ENCODE measurements around the gene FBXO21.
A peak's percentile ranks its signal among the peaks of the same experiment; 100 is the strongest.

The FBXO21 gene

DNA sequence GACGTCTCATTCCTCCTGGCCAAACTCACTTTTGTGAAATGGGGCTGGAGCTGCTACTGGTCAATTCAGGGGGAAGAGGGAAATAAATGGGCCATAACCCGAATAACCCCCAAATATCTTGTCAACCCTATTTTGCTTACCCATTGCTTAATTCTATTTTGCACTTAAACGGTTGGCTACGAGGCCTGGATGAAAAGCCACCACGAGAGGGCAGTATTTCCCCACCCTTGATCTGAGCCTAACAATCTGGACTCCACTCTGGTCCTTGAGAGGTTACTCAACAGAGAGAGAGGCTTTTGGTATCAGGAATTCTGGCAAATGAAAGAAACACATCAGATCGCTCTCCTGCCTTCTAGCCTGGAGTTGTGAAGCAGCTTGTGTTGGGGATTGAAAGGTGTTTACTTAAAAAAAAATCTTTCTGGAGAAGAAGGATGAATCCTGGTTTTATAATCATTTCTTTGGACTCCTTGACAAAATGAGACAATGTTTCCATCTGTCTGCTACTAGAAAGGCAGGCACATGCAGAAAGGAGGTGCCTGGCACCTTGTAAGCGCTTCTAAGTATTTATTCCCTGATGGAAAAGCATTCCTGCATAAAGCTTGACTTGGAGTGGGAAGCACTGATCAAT, 22.4 kb upstream of the FBXO21 start:
- TF ChIP-seq CTCF (IDR thresholded peaks at IDR 0.05; ENCODE audit: low read depth, low read length): peak; percentile 96
- peak; percentile 51 for DNase-seq (ENCODE audit: extremely low read depth, low read depth)

GRCh38 chr12:117210266-117210918, 20.1 kb upstream of the FBXO21 start:
- no peak for TF ChIP-seq CTCF (IDR thresholded peaks at IDR 0.05; ENCODE audit: low read depth, low read length)
- DNase-seq (ENCODE audit: extremely low read depth, low read depth): no peak

- TF ChIP-seq CTCF (IDR thresholded peaks at IDR 0.05; ENCODE audit: low read depth, low read length): no peak
- no peak for DNase-seq (ENCODE audit: extremely low read depth, low read depth)
Measured at GRCh38 chr12:117209626-117210025, 19.4 kb upstream of the FBXO21 start.

- DNase-seq (ENCODE audit: extremely low read depth, low read depth): no peak
- no peak for TF ChIP-seq CTCF (IDR thresholded peaks at IDR 0.05; ENCODE audit: low read depth, low read length)
Measured at GRCh38 chr12:117208811-117209455, 18.7 kb upstream of the FBXO21 start.

DNA sequence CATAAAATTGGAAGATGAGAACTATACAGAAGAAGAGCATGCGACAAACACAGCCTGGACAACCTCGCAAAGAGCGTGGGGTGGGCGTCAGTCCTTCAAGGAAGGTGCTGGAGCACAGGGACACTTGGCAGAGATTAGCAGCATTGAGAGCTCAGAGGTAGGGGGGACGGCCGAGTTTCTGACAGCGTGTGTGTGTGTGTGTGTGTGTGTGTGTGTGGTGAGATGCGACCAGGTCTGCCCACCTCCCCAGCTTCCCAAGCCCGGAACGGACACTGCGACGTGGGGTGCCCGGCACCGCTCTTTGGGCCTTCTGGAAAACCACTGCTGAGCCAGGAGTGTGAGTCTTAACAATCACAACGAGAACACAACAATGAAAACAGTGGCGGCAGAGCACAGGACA, 17.9 kb upstream of the FBXO21 start:
- no peak for DNase-seq (ENCODE audit: extremely low read depth, low read depth)
- no peak for TF ChIP-seq CTCF (IDR thresholded peaks at IDR 0.05; ENCODE audit: low read depth, low read length)

GRCh38 chr12:117207675-117208074, 17.4 kb upstream of the FBXO21 start:
- DNase-seq (ENCODE audit: extremely low read depth, low read depth): no peak
- TF ChIP-seq CTCF (IDR thresholded peaks at IDR 0.05; ENCODE audit: low read depth, low read length): no peak

DNA sequence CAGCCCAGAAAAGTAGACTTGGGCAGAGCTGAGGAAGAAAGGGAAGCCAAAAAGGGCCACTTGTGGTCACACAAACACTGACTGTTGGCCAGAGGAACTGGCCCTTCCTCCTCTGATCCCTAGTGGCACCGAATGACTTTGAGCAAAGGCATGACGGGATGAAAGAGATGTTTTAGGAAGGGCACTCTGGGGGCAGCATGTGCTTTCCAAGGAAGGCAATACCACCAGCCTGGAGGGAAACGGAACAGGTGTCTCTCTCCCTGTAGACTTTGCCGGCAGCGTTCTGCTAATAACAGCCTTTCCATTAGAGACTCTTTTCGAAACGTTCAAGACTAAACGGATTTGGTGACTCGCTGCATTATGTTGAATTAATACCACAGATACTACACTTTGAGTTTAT, 12.3 kb upstream of the FBXO21 start:
- no peak for TF ChIP-seq CTCF (IDR thresholded peaks at IDR 0.05; ENCODE audit: low read depth, low read length)
- DNase-seq (ENCODE audit: extremely low read depth, low read depth): no peak

All from AG09319 (cell line).